OCI-LY1 (cell line): Measurements from ENCODE around the gene CAMTA1.

Experiments
- CTCF ChIP-seq: fragments of 200-600 bp; sonication (generic), shearing (Covaris generic); IDR thresholded peaks from 2 replicates; pipeline ENCODE4 v1.5.1; 2017; ENCODE audit warnings: mild to moderate bottlenecking, antibody characterized with exemption, low read length, moderate library complexity, mixed read lengths
- EZH2 ChIP-seq: fragments of 200-600 bp; sonication (generic), shearing (Covaris generic); IDR thresholded peaks from 2 replicates; pipeline ENCODE4 v1.8.0; 2017; ENCODE audit warnings: borderline replicate concordance, mixed run types, mild to moderate bottlenecking, antibody characterized with exemption, low read length, moderate library complexity, mixed read lengths

- TF ChIP-seq CTCF, result no peak
- TF ChIP-seq EZH2, result no peak
Observed at GRCh38 chr1:7679873-7680206, 894.6 kb downstream of the CAMTA1 start.
